IPS-15b (cell line): ENCODE results near the gene CDSN.
A peak's percentile ranks its signal among the peaks of the same experiment; 100 is the strongest.

ENCODE experiments used
- H3K27me3 ChIP-seq: one replicate; pipeline ENCODE4 v1.6.1; 2013; ENCODE audit warnings: low read length; ENCODE audit not compliant: control insufficient read depth, insufficient read depth
- H3K36me3 ChIP-seq: one replicate; pipeline ENCODE4 v1.6.1; 2013; ENCODE audit warnings: low read length; ENCODE audit not compliant: control insufficient read depth, insufficient read depth
- H3K4me1 ChIP-seq: one replicate; pipeline ENCODE4 v1.6.1; 2013; ENCODE audit warnings: mild to moderate bottlenecking, low read length; ENCODE audit not compliant: control insufficient read depth, insufficient read depth
- H3K4me3 ChIP-seq: one replicate; pipeline ENCODE4 v1.5.1; 2013; ENCODE audit warnings: low read depth, low read length
- H3K9ac ChIP-seq: one replicate; pipeline ENCODE4 v1.6.1; 2013; ENCODE audit warnings: low read depth, mild to moderate bottlenecking, low read length
- H3K9me3 ChIP-seq: one replicate; pipeline ENCODE4 v1.6.1; 2013; ENCODE audit warnings: mild to moderate bottlenecking, low read length; ENCODE audit not compliant: control insufficient read depth, insufficient read depth

CDSN gene

GRCh38 chr6:31158863-31159855 is 38.9 kb upstream of the CDSN start:
- H3K4me1 ChIP-seq = peaks cover 4% of the 10 kb centered on the region
- no peaks in the 10 kb centered on the region for H3K27me3 ChIP-seq
- peaks cover 29% of the 10 kb centered on the region for H3K36me3 ChIP-seq
- H3K4me3 ChIP-seq = peak overlapping the region; percentile 94
- H3K9me3 ChIP-seq = no peaks in the 10 kb centered on the region
- peak overlapping the region; percentile 1 for H3K9ac ChIP-seq

DNA sequence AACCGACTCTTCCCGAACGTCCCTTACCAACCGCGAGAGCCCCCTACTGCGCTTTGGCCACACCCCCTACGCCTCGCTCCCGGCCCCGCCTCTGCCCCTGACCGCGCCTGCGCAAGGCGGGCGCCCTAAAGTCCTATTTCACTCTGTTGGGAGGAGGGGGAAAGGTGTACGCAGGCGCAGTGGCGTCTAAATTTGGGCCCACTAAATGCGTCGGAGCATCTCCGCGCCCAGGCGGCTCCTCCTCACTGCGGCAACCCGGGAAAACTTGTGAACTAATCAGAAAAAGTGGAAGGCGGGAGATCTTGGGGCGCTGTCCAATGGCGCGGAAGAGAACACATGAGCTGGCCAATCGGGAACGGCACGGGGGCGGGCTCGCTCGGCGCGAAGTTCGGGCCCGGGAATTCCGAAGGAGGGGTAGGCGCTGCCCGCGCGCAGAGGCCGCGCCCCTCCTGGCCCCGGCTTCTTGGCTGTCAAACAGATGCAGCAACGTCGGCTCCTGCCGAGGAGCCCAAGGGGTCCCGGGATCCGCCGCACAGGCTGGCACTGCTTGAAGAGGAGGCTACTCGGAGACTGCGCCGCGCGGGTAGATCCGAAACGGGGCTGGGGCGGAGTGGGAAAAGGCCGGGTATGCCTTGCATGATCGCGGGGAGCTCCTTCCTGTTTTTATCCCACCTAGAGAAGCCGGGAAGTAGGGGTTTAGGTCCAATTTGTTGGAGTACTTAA is 38.1 kb upstream of the CDSN start, which contains the start of gene TCF19:
Gene TCF19, plus strand, starts transcription at position 450 of the 723 bp plus-strand sequence. CDS start 881 bp downstream, outside the sequence.
- Histone ChIP-seq H3K9me3 (no peaks in the 10 kb centered on the region), H3K27me3 (no peaks in the 10 kb centered on the region), H3K36me3 (peaks cover 24% of the 10 kb centered on the region), H3K4me1 (peaks cover 4% of the 10 kb centered on the region), H3K4me3 (peak within 1 kb of the TSS; percentile 94), H3K9ac (peak within 1 kb of the TSS; percentile 50)

GRCh38 chr6:31157513-31158139 is 37.4 kb upstream of the CDSN start, which contains the start of gene CCHCR1:
TSS of gene CCHCR1 (minus strand) at chr6:31157802. CDS start at chr6:31157600, 202 bp downstream.
- Histone ChIP-seq H3K9ac (peak within 1 kb of the TSS; percentile 50), H3K4me3 (peak within 1 kb of the TSS; percentile 94), H3K9me3 (no peaks in the 10 kb centered on the region), H3K27me3 (no peaks in the 10 kb centered on the region), H3K4me1 (peaks cover 4% of the 10 kb centered on the region), H3K36me3 (peaks cover 25% of the 10 kb centered on the region)

- H3K9ac ChIP-seq = no peak overlapping the region
- no peak overlapping the region for H3K4me3 ChIP-seq
- H3K27me3 ChIP-seq = no peaks in the 10 kb centered on the region
- H3K4me1 ChIP-seq = peaks cover 4% of the 10 kb centered on the region
- H3K36me3 ChIP-seq = peaks cover 17% of the 10 kb centered on the region
- H3K9me3 ChIP-seq = no peaks in the 10 kb centered on the region
Observed at GRCh38 chr6:31156641-31157040, 36.4 kb upstream of the CDSN start.

DNA sequence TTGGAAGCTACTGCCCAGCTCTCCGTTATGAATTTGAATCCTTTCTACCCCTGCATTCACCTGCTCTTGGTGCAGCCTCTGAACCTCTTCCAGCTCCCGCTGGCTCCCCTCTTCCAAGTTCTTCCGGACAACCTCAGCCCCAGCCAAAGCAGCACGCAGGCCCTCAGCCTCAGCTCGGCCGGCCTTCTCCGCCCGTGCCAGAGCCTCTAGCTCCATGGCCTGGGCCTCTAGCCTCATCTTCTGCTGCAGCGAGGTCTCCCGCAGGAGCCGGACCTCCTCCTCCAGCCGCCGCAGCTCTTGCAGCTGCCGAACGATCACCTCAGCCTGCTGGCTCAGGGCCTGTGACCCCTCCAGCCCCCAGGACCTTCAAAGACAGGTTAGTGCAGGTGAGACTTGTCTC is 34.2 kb upstream of the CDSN start:
- H3K9ac ChIP-seq = no peak overlapping the region
- H3K4me3 ChIP-seq = no peak overlapping the region
- H3K4me1 ChIP-seq = peaks cover 4% of the 10 kb centered on the region
- H3K9me3 ChIP-seq = no peaks in the 10 kb centered on the region
- no peaks in the 10 kb centered on the region for H3K27me3 ChIP-seq
- peaks cover 28% of the 10 kb centered on the region for H3K36me3 ChIP-seq

DNA sequence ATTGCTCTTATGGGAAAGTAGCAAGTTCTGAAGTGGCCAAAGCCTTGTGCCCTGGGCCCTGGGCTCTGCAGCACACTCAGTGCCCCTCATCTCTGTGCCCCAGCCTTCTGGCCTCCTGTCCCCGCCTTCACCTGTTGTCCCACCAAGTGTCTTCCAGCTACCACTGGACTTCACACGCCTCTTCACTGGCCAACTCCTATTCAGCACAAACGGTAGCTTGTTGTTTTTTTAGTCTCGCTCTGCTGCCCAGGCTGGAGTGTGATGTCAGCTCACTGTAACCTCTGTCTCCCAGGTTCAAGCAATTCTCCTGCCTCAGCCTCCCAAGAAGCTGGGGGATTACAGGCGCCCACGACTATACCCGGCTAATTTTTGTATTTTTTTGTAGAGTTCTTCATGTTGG is 32.5 kb upstream of the CDSN start:
- Histone ChIP-seq H3K36me3 (peaks cover 36% of the 10 kb centered on the region), H3K9ac (no peak overlapping the region), H3K4me1 (peaks cover 4% of the 10 kb centered on the region), H3K9me3 (no peaks in the 10 kb centered on the region), H3K27me3 (no peaks in the 10 kb centered on the region), H3K4me3 (no peak overlapping the region)

- no peaks in the 10 kb centered on the region for H3K4me1 ChIP-seq
- H3K9ac ChIP-seq = no peak overlapping the region
- H3K4me3 ChIP-seq = no peak overlapping the region
- H3K36me3 ChIP-seq = peaks cover 43% of the 10 kb centered on the region
- H3K27me3 ChIP-seq = no peaks in the 10 kb centered on the region
- H3K9me3 ChIP-seq = no peaks in the 10 kb centered on the region
Observed at GRCh38 chr6:31149827-31150447, 29.7 kb upstream of the CDSN start.

DNA sequence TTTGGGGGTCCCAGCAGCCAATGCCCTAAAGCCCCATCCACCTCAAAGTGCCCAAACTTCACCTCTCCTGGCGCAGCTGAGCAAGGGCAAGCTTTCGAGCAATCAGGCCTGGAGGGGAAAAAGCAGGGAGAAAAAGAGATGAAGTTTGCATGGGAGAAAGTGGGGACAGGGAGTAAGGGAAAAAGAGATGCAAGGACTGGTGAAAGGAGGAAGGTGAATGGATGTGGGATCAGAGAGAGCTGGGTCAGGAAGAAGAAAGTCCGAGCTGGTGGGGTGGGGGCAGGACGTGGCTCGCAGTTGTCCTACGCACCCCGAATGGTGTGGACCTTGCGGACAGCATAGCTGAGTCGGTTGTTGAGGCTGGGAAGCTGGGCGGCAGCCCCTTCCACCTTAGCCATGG is 25.1 kb upstream of the CDSN start:
- Histone ChIP-seq H3K36me3 (peaks cover 45% of the 10 kb centered on the region), H3K9ac (no peak overlapping the region), H3K27me3 (no peaks in the 10 kb centered on the region), H3K4me3 (no peak overlapping the region), H3K4me1 (no peaks in the 10 kb centered on the region), H3K9me3 (no peaks in the 10 kb centered on the region)

DNA sequence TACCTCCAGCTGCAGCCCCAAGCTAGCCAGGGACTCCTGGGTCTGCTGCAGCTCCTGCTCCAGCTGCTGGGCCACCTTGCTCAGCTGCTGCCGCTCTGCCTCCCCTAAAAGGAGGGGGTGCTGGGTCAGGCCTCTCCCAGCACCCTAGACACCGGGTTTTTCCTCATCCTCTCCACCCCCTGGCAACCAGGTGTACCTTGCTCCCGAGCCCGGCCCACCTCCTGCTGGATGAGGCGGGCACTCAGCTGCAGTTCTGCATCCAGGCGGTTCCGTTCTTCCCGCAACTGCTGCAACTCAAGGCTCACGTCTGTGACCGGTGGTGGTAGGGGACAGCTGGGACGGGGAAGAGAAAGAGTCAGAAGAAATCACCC is 24.7 kb upstream of the CDSN start:
- H3K4me3 ChIP-seq = no peak overlapping the region
- H3K9ac ChIP-seq = no peak overlapping the region
- no peaks in the 10 kb centered on the region for H3K9me3 ChIP-seq
- H3K4me1 ChIP-seq = no peaks in the 10 kb centered on the region
- peaks cover 41% of the 10 kb centered on the region for H3K36me3 ChIP-seq
- H3K27me3 ChIP-seq = no peaks in the 10 kb centered on the region

DNA sequence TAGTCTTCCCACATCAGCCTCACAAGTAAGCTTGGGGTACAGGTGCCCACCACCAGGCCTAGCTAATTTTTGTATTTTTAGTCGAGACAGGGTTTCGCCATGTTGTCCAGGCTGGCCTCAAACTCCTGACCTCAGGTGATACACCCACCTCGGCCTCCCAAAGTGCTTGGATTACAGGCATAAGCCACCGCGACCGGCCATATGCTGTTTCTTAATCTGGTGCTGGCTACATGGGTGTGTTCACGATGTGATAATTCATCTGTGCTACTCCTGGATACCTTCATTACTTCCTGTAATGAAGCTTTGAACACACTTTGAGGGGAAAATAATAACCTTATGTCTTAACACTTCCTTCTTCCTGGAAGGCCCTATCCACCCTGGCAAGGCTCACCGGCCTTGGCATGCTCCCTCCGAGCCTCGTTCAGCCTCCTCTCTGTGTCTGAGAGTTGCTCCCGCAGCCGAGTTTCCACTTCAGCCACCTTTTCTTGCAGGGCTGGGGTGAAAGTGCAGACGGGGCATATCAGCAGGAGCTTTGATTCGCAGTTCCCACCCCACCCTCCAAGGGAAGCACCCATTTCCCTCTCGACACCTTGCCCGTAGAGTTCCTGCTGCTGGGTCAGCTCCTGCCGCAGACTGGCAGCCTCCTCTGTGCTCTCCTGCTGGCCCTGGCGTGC is 24.2 kb upstream of the CDSN start:
- H3K9ac ChIP-seq = no peak overlapping the region
- H3K9me3 ChIP-seq = no peaks in the 10 kb centered on the region
- H3K27me3 ChIP-seq = no peaks in the 10 kb centered on the region
- peaks cover 38% of the 10 kb centered on the region for H3K36me3 ChIP-seq
- H3K4me3 ChIP-seq = no peak overlapping the region
- no peaks in the 10 kb centered on the region for H3K4me1 ChIP-seq

DNA sequence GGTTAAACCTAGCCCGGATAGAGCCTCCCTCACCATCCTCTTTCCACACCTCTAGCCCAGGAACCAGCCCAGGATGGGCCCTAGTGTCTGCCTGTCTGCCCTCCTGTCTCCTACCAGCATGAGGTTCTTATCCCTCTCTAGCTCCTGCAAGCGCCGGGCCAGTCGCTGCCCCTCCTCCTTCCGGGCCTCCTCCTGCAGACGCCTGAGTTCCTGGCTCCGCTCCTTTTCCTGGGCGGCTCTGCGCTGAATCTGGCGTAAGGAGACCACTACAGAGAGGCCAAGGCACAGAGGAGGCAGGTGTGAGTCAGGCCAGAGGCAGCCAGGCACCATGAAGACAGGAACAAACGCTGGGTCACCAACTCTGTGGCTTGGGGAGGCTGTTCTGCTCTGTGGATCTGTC is 22.9 kb upstream of the CDSN start:
- Histone ChIP-seq H3K36me3 (peaks cover 31% of the 10 kb centered on the region), H3K9ac (no peak overlapping the region), H3K9me3 (no peaks in the 10 kb centered on the region), H3K4me1 (no peaks in the 10 kb centered on the region), H3K4me3 (no peak overlapping the region), H3K27me3 (no peaks in the 10 kb centered on the region)
